ENCODE measurements around the gene PDE4D. TPM values are rescaled to one million over a fixed set of nuclear protein-coding genes. Genes with fewer than 3 reads are reported as not detected.
A peak's percentile ranks its signal among the peaks of the same experiment; 100 is the strongest.

The PDE4D gene
- total RNA-seq, 6 experiments from 2014 or later: 1.6 to 10.3 (median 5.6) TPM

- intact Hi-C loops (cut with DNase I): no loop called here
- Histone ChIP-seq H3K4me1 (no peaks in the 10 kb centered on the region), H3K36me3 (no peaks in the 10 kb centered on the region), H3K4me3 (no peak overlapping the region), H3K27ac (no peak overlapping the region), H3K9me3 (no peaks in the 10 kb centered on the region), H3K27me3 (no peaks in the 10 kb centered on the region)
- TF ChIP-seq POLR2A (IDR thresholded peaks at IDR 0.05) (no peak), CTCF (IDR thresholded peaks at IDR 0.05) (no peak)
- ATAC-seq (no peak), DNase-seq (no peak)
- 62% methylated on average over 3 of the region's 3 CpGs for WGBS (ENCODE audit: insufficient coverage, low coverage, low lambda C conversion rate, missing lambda C conversion rate)
Observed at GRCh38 chr5:59791617-59792016, 101.9 kb downstream of the PDE4D start.

- Histone ChIP-seq H3K27ac (peak overlapping the region in 2 of 3 donors; percentile 5 to 24), H3K36me3 (no peaks in the 10 kb centered on the region), H3K4me3 (no peak overlapping the region), H3K4me1 (no peaks in the 10 kb centered on the region), H3K27me3 (no peaks in the 10 kb centered on the region), H3K9me3 (no peaks in the 10 kb centered on the region)
- DNase-seq (no peak), ATAC-seq (peak in 3 of 4 donors; percentile 13 to 38 (median 33))
- 70% methylated on average over 9 of the region's 9 CpGs for WGBS (ENCODE audit: insufficient coverage, low coverage, low lambda C conversion rate, missing lambda C conversion rate)
- no peak for TF ChIP-seq POLR2A (IDR thresholded peaks at IDR 0.05)
- TF ChIP-seq CTCF (IDR thresholded peaks at IDR 0.05): no peak
- intact Hi-C loops (cut with DNase I): no loop called here
Observed at GRCh38 chr5:59790776-59791475, 102.6 kb downstream of the PDE4D start.

GRCh38 chr5:59790376-59790775, 103.2 kb downstream of the PDE4D start:
- Histone ChIP-seq H3K9me3 (no peaks in the 10 kb centered on the region), H3K36me3 (no peaks in the 10 kb centered on the region), H3K27ac (peak overlapping the region in 2 of 3 donors; percentile 5 to 35), H3K4me3 (no peak overlapping the region), H3K27me3 (no peaks in the 10 kb centered on the region), H3K4me1 (no peaks in the 10 kb centered on the region)
- no peak for DNase-seq
- WGBS (ENCODE audit: insufficient coverage, low coverage, low lambda C conversion rate, missing lambda C conversion rate): 40% methylated on average over 7 of the region's 7 CpGs
- intact Hi-C loops (cut with DNase I): no loop called here
- ATAC-seq: peak; percentile 52 to 75 (median 64)
- TF ChIP-seq CTCF (IDR thresholded peaks at IDR 0.05): no peak
- no peak for TF ChIP-seq POLR2A (IDR thresholded peaks at IDR 0.05)

- Histone ChIP-seq H3K27me3 (no peaks in the 10 kb centered on the region), H3K9me3 (no peaks in the 10 kb centered on the region), H3K36me3 (no peaks in the 10 kb centered on the region), H3K4me1 (no peaks in the 10 kb centered on the region), H3K27ac (peak overlapping the region in 1 of 3 donors; percentile 35), H3K4me3 (no peak overlapping the region)
- DNase-seq (no peak), ATAC-seq (peak in 3 of 4 donors; percentile 28 to 67 (median 66))
- TF ChIP-seq POLR2A (IDR thresholded peaks at IDR 0.05): no peak
- no peak for TF ChIP-seq CTCF (IDR thresholded peaks at IDR 0.05)
- 34% methylated on average over 2 of the region's 2 CpGs for WGBS (ENCODE audit: insufficient coverage, low coverage, low lambda C conversion rate, missing lambda C conversion rate)
- intact Hi-C loops (cut with DNase I): no loop called here
Observed at GRCh38 chr5:59789894-59790293, 103.6 kb downstream of the PDE4D start.

Data from right lobe of liver (tissue), 6 donors.